A549 (cell line): ENCODE results near the gene MYO18B.

ENCODE experiments used
- CEBPB ChIP-seq, 2 experiments: fragments of >200 bp in 1 of 2; sonication (Bioruptor Twin) in 1 of 2; formaldehyde crosslinking in 1 of 2; IDR thresholded peaks; 2 replicates each; pipeline ENCODE4 v1.6.1; 2012 to 2016
- CTCF ChIP-seq: fragments of >200 bp; sonication (Bioruptor Twin); formaldehyde crosslinking; IDR thresholded peaks from 3 replicates; pipeline ENCODE4 v1.5.1; 2016
- POLR2A ChIP-seq: IDR thresholded peaks from 2 replicates; pipeline ENCODE4 v1.6.1; 2012; ENCODE audit warnings: mild to moderate bottlenecking, low read length
- REST ChIP-seq: fragments of 200-600 bp; sonication (generic); IDR thresholded peaks from 2 replicates; pipeline ENCODE4 v1.6.1; 2016; ENCODE audit warnings: antibody characterized with exemption, mild to moderate bottlenecking, moderate library complexity
- RFX5 ChIP-seq: fragments of 450-650 bp; IDR thresholded peaks from 2 replicates; pipeline ENCODE4 v1.7.1; 2014; ENCODE audit warnings: antibody characterized with exemption, mild to moderate bottlenecking, moderate library complexity
- SMC3 ChIP-seq: fragments of >200 bp; sonication (Bioruptor Twin); formaldehyde crosslinking; IDR thresholded peaks from 3 replicates; pipeline ENCODE4 v1.6.1; 2018; ENCODE audit warnings: inconsistent platforms
- ZSCAN20 ChIP-seq: fragments of 250-450 bp; sonication (Bioruptor Pico); IDR thresholded peaks from 2 replicates; pipeline ENCODE4 v1.8.0; 2022; ENCODE audit warnings: mild to moderate bottlenecking, moderate library complexity

- no peak for TF ChIP-seq ZSCAN20 (CRISPR knock-in tag)
- TF ChIP-seq POLR2A = no peak
- TF ChIP-seq CTCF = no peak
- TF ChIP-seq SMC3 = no peak
- TF ChIP-seq RFX5 = no peak
- no peak for TF ChIP-seq CEBPB (IDR thresholded peaks at IDR 0.05)
- TF ChIP-seq REST = no peak
These were observed 9.2 kb downstream of the MYO18B start for GRCh38 chr22:25751174-25751581.
